GM12878 (cell line): ENCODE data around the gene CD68. TPM values are rescaled to one million over a fixed set of nuclear protein-coding genes. Genes with fewer than 3 reads are reported as not detected.
A peak's percentile ranks its signal among the peaks of the same experiment; 100 is the strongest.

ENCODE experiments used
- BCL11A ChIP-seq: IDR thresholded peaks from 2 replicates; pipeline ENCODE4 v1.6.1; 2011; ENCODE audit warnings: low read depth, low read length
- BCLAF1 ChIP-seq: fragments of 450-650 bp; IDR thresholded peaks from 2 replicates; pipeline ENCODE4 v1.6.1; 2017; ENCODE audit warnings: antibody characterized with exemption, mild to moderate bottlenecking, moderate library complexity
- FOXM1 ChIP-seq: IDR thresholded peaks from 2 replicates; pipeline ENCODE4 v1.6.1; 2012; ENCODE audit warnings: low read depth, mild to moderate bottlenecking, inconsistent platforms, low read length, moderate library complexity
- KAT2A ChIP-seq: conservative IDR thresholded peaks from 2 replicates; pipeline ENCODE4 v1.6.1; 2011; ENCODE audit warnings: low read depth, low read length; ENCODE audit not compliant: control insufficient read depth
- MTA3 ChIP-seq: IDR thresholded peaks from 2 replicates; pipeline ENCODE4 v1.6.1; 2012; ENCODE audit warnings: low read length, inconsistent platforms, borderline replicate concordance
- NKRF ChIP-seq: fragments of 450-650 bp; conservative IDR thresholded peaks from 2 replicates; pipeline ENCODE4 v1.6.1; 2017; ENCODE audit warnings: mild to moderate bottlenecking, moderate library complexity
- POLR2AphosphoS5 ChIP-seq: IDR thresholded peaks from 2 replicates; pipeline ENCODE4 v1.6.1; 2011; ENCODE audit warnings: mild to moderate bottlenecking, low read length, inconsistent platforms
- RUNX3 ChIP-seq: IDR thresholded peaks from 2 replicates; pipeline ENCODE4 v1.6.1; 2012; ENCODE audit warnings: low read length, inconsistent platforms
- SMC3 ChIP-seq: IDR thresholded peaks from 2 replicates; pipeline ENCODE4 v1.6.1; 2011; ENCODE audit warnings: low read length, improper control_type of control experiment, borderline replicate concordance
- SRF ChIP-seq, 2 experiments: IDR thresholded peaks; 2 replicates each; pipeline ENCODE4 v1.6.1; 2011; ENCODE audit warnings: low read depth in 2 of 2, low read length in 2 of 2, mild to moderate bottlenecking in 1 of 2, moderate library complexity in 1 of 2
- TCF12 ChIP-seq: IDR thresholded peaks from 2 replicates; pipeline ENCODE4 v1.6.1; 2011; ENCODE audit warnings: low read depth, mild to moderate bottlenecking, low read length
- WRNIP1 ChIP-seq: IDR thresholded peaks from 2 replicates; pipeline ENCODE4 v1.6.1; 2011; ENCODE audit warnings: low read depth, low read length, improper control_type of control experiment, borderline replicate concordance
- ZNF207 ChIP-seq: fragments of 450-650 bp; IDR thresholded peaks from 2 replicates; pipeline ENCODE4 v1.6.1; 2014; ENCODE audit warnings: antibody characterized with exemption, mild to moderate bottlenecking, borderline replicate concordance
- ZNF622 ChIP-seq: fragments of 450-650 bp; IDR thresholded peaks from 2 replicates; pipeline ENCODE4 v1.6.1; 2017; ENCODE audit warnings: mild to moderate bottlenecking, inconsistent platforms
- polyA plus RNA-seq, 11 experiments: library from polyadenylated mRNA; depleted of rRNA in 4 of 11; unstranded in 6 of 11; stranded (reverse) in 5 of 11; fragments of >200 nt; fragmentation: Nextera tagmentation in 4 of 11; fragmentation: Illumina TruSeq in 1 of 11; extraction: Ambion mirVana in 4 of 11; extraction: Trizol in 1 of 11; gene quantifications; 1 replicate in 1 of 11; 2 replicates in 10 of 11; pipeline versions ENCODE4 v1.2.1 to v1.2.3, GENCODE V29; 2011 to 2016; ENCODE audit warnings: inconsistent platforms in 2 of 11, missing spikeins in 2 of 11, low read depth in 1 of 11
- total RNA-seq, 4 experiments: library from RNA; depleted of rRNA in 3 of 4; stranded (reverse); fragments of >200 nt in 3 of 4; fragmentation: Illumina TruSeq in 1 of 4; extraction: Trizol in 1 of 4; gene quantifications; 2 replicates each; pipeline versions ENCODE4 v1.2.1 to v1.2.3, GENCODE V29; 2013 to 2021
- TF ChIP-seq, protein P1 (sequence below): fragments of 150-350 bp; IDR thresholded peaks from 2 replicates; pipeline ENCODE4 v1.6.1; 2014; ENCODE audit warnings: mild to moderate bottlenecking, low read depth, low read length
- TF ChIP-seq, protein P2 (sequence below): fragments of 150-350 bp; IDR thresholded peaks from 2 replicates; pipeline ENCODE4 v1.6.1; 2016; ENCODE audit warnings: low read depth, low read length

CD68 gene
- total and polyA plus RNA-seq, 10 of the 15 experiments (the other 5 are each of a cell fraction or from before 2014, with no cell fraction given), result 2.6 to 6.9 (median 3.8) TPM

GRCh38 chr17:7572588-7573323 lies 6.7 kb upstream of the CD68 start (continued):
- TF ChIP-seq BCLAF1 (no peak), KAT2A (no peak), ZNF622 (no peak), POLR2AphosphoS5 (peak; percentile 99), SRF (IDR thresholded peaks at IDR 0.05; ENCODE audit: low read depth in 2 of 2, low read length in 2 of 2) (0 out of 4 replicates have a peak, but pooled peaks of 1 of the 2 experiments have one; percentile 15), TCF12 (peak; percentile 68; the same call in 1 of the 2 replicates), MTA3 (peak; percentile 3; the same call in 1 of the 2 replicates), RUNX3 (no peak), BCL11A (0 out of 2 replicates have a peak, but pooled peaks have one; percentile 24), ZNF207 (no peak; the same call in 1 of the 2 replicates), FOXM1 (peak; percentile 53; the same call in 1 of the 2 replicates), WRNIP1 (peak; percentile 62; the same call in 1 of the 2 replicates), SMC3 (no peak), NKRF (peak; percentile 64; the same call in 1 of the 2 replicates)
- TF ChIP-seq, protein P1, sequence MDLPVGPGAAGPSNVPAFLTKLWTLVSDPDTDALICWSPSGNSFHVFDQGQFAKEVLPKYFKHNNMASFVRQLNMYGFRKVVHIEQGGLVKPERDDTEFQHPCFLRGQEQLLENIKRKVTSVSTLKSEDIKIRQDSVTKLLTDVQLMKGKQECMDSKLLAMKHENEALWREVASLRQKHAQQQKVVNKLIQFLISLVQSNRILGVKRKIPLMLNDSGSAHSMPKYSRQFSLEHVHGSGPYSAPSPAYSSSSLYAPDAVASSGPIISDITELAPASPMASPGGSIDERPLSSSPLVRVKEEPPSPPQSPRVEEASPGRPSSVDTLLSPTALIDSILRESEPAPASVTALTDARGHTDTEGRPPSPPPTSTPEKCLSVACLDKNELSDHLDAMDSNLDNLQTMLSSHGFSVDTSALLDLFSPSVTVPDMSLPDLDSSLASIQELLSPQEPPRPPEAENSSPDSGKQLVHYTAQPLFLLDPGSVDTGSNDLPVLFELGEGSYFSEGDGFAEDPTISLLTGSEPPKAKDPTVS, result no peak
- TF ChIP-seq, protein P2, sequence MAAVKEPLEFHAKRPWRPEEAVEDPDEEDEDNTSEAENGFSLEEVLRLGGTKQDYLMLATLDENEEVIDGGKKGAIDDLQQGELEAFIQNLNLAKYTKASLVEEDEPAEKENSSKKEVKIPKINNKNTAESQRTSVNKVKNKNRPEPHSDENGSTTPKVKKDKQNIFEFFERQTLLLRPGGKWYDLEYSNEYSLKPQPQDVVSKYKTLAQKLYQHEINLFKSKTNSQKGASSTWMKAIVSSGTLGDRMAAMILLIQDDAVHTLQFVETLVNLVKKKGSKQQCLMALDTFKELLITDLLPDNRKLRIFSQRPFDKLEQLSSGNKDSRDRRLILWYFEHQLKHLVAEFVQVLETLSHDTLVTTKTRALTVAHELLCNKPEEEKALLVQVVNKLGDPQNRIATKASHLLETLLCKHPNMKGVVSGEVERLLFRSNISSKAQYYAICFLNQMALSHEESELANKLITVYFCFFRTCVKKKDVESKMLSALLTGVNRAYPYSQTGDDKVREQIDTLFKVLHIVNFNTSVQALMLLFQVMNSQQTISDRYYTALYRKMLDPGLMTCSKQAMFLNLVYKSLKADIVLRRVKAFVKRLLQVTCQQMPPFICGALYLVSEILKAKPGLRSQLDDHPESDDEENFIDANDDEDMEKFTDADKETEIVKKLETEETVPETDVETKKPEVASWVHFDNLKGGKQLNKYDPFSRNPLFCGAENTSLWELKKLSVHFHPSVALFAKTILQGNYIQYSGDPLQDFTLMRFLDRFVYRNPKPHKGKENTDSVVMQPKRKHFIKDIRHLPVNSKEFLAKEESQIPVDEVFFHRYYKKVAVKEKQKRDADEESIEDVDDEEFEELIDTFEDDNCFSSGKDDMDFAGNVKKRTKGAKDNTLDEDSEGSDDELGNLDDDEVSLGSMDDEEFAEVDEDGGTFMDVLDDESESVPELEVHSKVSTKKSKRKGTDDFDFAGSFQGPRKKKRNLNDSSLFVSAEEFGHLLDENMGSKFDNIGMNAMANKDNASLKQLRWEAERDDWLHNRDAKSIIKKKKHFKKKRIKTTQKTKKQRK, result peak; percentile 95
